Loucy (cell line): Measurements from ENCODE around the gene KNDC1.

Source experiments
- H2AFZ ChIP-seq: fragments of 200-600 bp; sonication (generic); 2 replicates; pipeline ENCODE4 v1.6.0; 2016; ENCODE audit warnings: antibody characterized with exemption, mild to moderate bottlenecking, low read length, moderate library complexity
- H3F3A ChIP-seq: fragments of 200-600 bp; 2 replicates; pipeline ENCODE4 v1.6.0; 2016; ENCODE audit warnings: antibody characterized with exemption, low read depth, mild to moderate bottlenecking
- H3K27me3 ChIP-seq: fragments of 200-600 bp; sonication (generic); 2 replicates; pipeline ENCODE4 v1.6.1; 2014; ENCODE audit warnings: low read length, mild to moderate bottlenecking; ENCODE audit not compliant: insufficient read depth, poor library complexity, severe bottlenecking
- H3K36me3 ChIP-seq: fragments of 200-600 bp; sonication (generic); 2 replicates; pipeline ENCODE4 v1.6.1; 2016; ENCODE audit warnings: low read length; ENCODE audit not compliant: insufficient read depth
- H3K4me1 ChIP-seq: fragments of 200-600 bp; sonication (generic); 2 replicates; pipeline ENCODE4 v1.5.1; 2014; ENCODE audit warnings: low read length, mild to moderate bottlenecking; ENCODE audit not compliant: insufficient read depth, poor library complexity, severe bottlenecking
- H3K4me2 ChIP-seq: fragments of 200-600 bp; sonication (generic); 2 replicates; pipeline ENCODE4 v1.6.0; 2014; ENCODE audit warnings: antibody characterized with exemption, low read length, low read depth, mild to moderate bottlenecking; ENCODE audit not compliant: poor library complexity, severe bottlenecking
- H3K4me3 ChIP-seq: fragments of 200-600 bp; sonication (generic); 2 replicates; pipeline ENCODE4 v1.5.1; 2014; ENCODE audit warnings: low read length, mild to moderate bottlenecking, mixed read lengths; ENCODE audit not compliant: poor library complexity, severe bottlenecking
- H3K79me2 ChIP-seq: fragments of 200-600 bp; sonication (generic); 2 replicates; pipeline ENCODE4 v1.6.1; 2014; ENCODE audit warnings: low read length; ENCODE audit not compliant: insufficient read depth
- H3K9ac ChIP-seq: fragments of 200-600 bp; sonication (generic); 2 replicates; pipeline ENCODE4 v1.6.0; 2014; ENCODE audit warnings: mild to moderate bottlenecking, low read depth, low read length, moderate library complexity; ENCODE audit not compliant: poor library complexity, severe bottlenecking
- H3K9me2 ChIP-seq: fragments of 200-600 bp; sonication (generic); replicated peaks from 2 replicates; pipeline ENCODE4 v1.6.1; 2016; ENCODE audit warnings: low read depth, low read length, mixed read lengths
- H3K9me3 ChIP-seq: fragments of 200-600 bp; sonication (generic); 2 replicates; pipeline ENCODE4 v1.6.1; 2014; ENCODE audit warnings: mild to moderate bottlenecking, antibody characterized with exemption, low read length, low read depth; ENCODE audit not compliant: insufficient read depth
- H4K20me1 ChIP-seq: fragments of 200-600 bp; sonication (generic); 2 replicates; pipeline ENCODE4 v1.6.0; 2014; ENCODE audit warnings: antibody characterized with exemption, low read length, mild to moderate bottlenecking; ENCODE audit not compliant: insufficient read depth, poor library complexity, severe bottlenecking
- CTCF ChIP-seq: fragments of 200-600 bp; sonication (generic); conservative IDR thresholded peaks from 2 replicates; pipeline ENCODE4 v1.5.1; 2014; ENCODE audit warnings: mild to moderate bottlenecking, antibody characterized with exemption, low read length
- EZH2phosphoT487 ChIP-seq: fragments of 200-600 bp; IDR thresholded peaks from 2 replicates; pipeline ENCODE4 v1.6.1; 2018; ENCODE audit warnings: antibody characterized with exemption, mild to moderate bottlenecking, moderate library complexity, borderline replicate concordance

Gene KNDC1

DNA sequence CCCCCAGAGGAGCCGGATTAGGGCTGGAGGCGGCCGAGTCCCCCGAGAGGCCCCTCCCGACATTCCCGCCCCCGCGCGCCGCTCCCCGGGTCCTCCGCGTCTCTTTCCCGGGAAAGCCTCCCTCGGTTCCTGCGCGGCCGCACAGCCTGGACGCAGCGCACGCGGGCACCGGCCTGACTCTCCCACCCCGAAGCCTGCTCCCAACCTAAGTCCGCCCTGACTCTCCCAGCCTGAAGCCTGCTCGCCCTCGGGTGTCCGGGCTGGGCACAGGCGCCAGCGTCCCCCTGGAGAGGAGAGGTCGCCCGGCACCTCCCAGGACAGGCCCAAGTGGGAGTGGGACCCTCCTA is 77.2 kb downstream of the KNDC1 start:
- Histone ChIP-seq H3K79me2 (no peaks in the 10 kb centered on the region), H3K9me2 (no peaks in the 10 kb centered on the region), H2AFZ (no peak overlapping the region), H3K4me3 (no peak overlapping the region), H4K20me1 (no peaks in the 10 kb centered on the region), H3K27me3 (no peaks in the 10 kb centered on the region), H3K4me2 (no peak overlapping the region), H3K9me3 (peaks cover 4% of the 10 kb centered on the region; the same call in 1 of the 2 replicates), H3K4me1 (no peaks in the 10 kb centered on the region), H3K9ac (no peak overlapping the region), H3K36me3 (no peaks in the 10 kb centered on the region), H3F3A (no peaks in the 10 kb centered on the region)
- TF ChIP-seq CTCF (no peak), EZH2phosphoT487 (no peak)

DNA sequence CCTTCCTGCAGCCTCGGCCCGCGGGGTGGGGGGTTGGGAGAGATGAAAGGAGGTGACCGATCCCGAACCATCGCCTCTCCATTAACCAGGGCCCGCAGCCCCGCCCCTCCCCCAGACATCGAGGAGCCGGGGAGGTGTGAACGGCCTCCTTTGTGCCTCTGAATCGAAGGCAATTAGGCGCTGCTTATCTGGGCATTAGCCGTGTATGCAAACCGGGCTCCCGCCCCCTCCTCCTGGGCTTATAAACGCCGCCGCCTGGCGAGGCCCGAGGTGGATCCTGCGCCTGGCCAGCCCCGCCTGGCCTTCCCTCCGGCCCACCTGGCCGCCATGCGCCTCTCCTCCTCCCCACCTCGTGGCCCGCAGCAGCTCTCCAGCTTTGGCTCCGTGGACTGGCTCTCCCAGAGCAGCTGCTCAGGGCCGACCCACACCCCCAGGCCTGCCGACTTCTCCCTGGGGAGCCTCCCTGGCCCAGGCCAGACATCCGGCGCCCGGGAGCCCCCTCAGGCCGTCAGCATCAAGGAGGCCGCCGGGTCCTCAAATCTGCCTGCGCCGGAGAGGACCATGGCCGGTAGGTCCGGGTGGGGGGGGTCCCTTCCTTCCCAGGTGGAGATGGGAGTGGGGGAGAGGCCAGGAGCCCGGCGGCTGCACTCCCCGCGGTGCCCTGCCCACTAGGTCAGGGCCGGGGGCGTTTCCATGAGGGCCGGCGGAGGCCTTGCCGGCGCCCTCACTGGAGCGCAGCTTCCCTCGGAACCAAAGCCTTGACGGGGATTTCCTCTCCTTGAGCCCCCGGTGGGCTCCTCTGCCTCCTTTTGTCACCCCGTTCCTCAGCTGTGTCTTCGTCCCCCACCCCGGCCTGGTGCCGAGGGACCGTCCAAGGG is 77.8 kb downstream of the KNDC1 start, which contains the start of gene VENTX:
TSS of gene VENTX (plus strand) at position 268 of the 878 bp plus-strand sequence. CDS start at position 328, 60 bp downstream.
- H3K4me3 ChIP-seq, result no peak within 1 kb of the TSS
- H2AFZ ChIP-seq, result no peak within 1 kb of the TSS
- H3K79me2 ChIP-seq, result no peaks in the 10 kb centered on the region
- H3K27me3 ChIP-seq, result no peaks in the 10 kb centered on the region
- no peak within 1 kb of the TSS for H3K4me2 ChIP-seq
- H3K9ac ChIP-seq, result no peak within 1 kb of the TSS
- H3K36me3 ChIP-seq, result no peaks in the 10 kb centered on the region
- no peaks in the 10 kb centered on the region for H3K4me1 ChIP-seq
- no peak for TF ChIP-seq EZH2phosphoT487
- TF ChIP-seq CTCF, result no peak
- no peaks in the 10 kb centered on the region for H3K9me2 ChIP-seq
- no peaks in the 10 kb centered on the region for H3F3A ChIP-seq
- H4K20me1 ChIP-seq, result no peaks in the 10 kb centered on the region
- peaks cover 4% of the 10 kb centered on the region; the same call in 1 of the 2 replicates for H3K9me3 ChIP-seq

GRCh38 chr10:133238466-133238804 is 78.4 kb downstream of the KNDC1 start:
- Histone ChIP-seq H3K36me3 (no peaks in the 10 kb centered on the region), H3K9me2 (no peaks in the 10 kb centered on the region), H3K9ac (no peak overlapping the region), H2AFZ (no peak overlapping the region), H3K9me3 (peaks cover 1% of the 10 kb centered on the region; the same call in 1 of the 2 replicates), H3F3A (no peaks in the 10 kb centered on the region), H3K79me2 (no peaks in the 10 kb centered on the region), H3K4me3 (no peak overlapping the region), H3K4me2 (no peak overlapping the region), H3K27me3 (no peaks in the 10 kb centered on the region), H4K20me1 (no peaks in the 10 kb centered on the region), H3K4me1 (no peaks in the 10 kb centered on the region)
- TF ChIP-seq CTCF (no peak), EZH2phosphoT487 (no peak)
